ENCODE measurements around the gene ESAM.
"Not testable (repeated sequence)": the region's sequence is repeated elsewhere in the genome, so short reads cannot be mapped to it uniquely, and the experiment has no call there.

DNA sequence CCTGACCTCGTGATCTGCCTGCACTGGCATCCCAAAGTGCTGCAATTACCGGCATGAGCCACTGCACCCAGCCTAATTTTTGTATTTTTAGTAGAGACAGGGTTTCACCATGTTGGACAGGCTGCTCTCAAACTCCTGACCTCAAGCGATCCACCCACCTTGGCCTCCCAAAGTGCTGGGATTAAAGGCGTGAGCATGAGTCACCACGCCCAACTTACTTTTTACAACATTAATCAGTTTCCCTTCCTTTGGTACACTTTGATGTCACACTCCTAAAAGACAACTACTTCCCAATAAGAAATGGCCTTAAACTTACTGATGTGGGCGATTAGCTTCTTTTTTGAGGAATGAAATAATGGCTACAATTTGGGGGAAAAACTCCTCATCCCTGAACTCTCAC, 8.9 kb upstream of the ESAM start:
- TF ChIP-seq, protein P1, sequence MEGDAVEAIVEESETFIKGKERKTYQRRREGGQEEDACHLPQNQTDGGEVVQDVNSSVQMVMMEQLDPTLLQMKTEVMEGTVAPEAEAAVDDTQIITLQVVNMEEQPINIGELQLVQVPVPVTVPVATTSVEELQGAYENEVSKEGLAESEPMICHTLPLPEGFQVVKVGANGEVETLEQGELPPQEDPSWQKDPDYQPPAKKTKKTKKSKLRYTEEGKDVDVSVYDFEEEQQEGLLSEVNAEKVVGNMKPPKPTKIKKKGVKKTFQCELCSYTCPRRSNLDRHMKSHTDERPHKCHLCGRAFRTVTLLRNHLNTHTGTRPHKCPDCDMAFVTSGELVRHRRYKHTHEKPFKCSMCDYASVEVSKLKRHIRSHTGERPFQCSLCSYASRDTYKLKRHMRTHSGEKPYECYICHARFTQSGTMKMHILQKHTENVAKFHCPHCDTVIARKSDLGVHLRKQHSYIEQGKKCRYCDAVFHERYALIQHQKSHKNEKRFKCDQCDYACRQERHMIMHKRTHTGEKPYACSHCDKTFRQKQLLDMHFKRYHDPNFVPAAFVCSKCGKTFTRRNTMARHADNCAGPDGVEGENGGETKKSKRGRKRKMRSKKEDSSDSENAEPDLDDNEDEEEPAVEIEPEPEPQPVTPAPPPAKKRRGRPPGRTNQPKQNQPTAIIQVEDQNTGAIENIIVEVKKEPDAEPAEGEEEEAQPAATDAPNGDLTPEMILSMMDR (IDR thresholded peaks at IDR 0.05) = not testable (repeated sequence)
- TF ChIP-seq EZH2, EZH2phosphoT487 (IDR thresholded peaks at IDR 0.05): not testable (repeated sequence)

Data from neural progenitor cell (in vitro differentiated cells).